DMS 273 (cell line): Measurements from ENCODE around the gene ISG15.

ENCODE experiments used
- DNase-seq: peaks from one replicate; lab custom pipeline; 2025; ENCODE audit not compliant: unreplicated experiment; lab: John Stamatoyannopoulos, UW

Gene ISG15

DNA sequence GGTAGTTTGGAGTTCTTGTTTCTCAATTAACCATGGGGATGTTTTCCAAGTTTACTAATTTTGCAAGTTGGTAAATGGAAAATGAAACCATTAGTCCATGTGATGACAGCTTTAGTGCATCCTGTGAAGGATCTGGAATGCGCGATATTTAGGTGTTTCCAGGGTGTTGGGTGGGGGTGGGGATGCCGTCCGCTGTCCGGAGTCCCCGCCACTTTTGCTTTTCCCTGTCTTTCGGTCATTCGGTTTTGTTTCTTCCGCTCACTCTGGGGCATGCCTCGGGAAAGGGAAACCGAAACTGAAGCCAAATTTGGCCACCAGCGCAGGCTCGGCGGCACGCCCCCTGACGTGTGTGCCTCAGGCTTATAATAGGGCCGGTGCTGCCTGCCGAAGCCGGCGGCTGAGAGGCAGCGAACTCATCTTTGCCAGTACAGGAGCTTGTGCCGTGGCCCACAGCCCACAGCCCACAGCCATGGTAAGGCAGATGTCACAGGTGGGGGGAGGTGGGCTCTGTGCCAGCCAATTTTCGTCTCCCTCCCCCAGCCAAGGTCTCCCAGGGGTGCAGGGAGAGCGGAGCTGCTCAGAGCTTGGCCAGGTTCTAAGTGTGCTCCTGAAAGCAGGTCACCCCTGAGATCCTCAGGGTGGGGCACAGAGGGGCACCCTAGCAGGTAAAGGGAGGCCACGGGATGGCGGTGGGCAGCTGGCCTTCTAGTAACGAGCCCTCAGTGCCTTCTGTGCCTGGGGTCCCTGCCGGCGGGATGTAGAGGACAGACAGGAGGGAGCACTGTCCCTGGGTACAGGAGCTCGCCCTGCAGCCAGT, at the start of gene ISG15:
Gene ISG15 (plus strand): TSS at position 393 of the 817 bp plus-strand sequence. CDS start 77 bp downstream, at position 470.
- peak; percentile 93 for DNase-seq

DNA sequence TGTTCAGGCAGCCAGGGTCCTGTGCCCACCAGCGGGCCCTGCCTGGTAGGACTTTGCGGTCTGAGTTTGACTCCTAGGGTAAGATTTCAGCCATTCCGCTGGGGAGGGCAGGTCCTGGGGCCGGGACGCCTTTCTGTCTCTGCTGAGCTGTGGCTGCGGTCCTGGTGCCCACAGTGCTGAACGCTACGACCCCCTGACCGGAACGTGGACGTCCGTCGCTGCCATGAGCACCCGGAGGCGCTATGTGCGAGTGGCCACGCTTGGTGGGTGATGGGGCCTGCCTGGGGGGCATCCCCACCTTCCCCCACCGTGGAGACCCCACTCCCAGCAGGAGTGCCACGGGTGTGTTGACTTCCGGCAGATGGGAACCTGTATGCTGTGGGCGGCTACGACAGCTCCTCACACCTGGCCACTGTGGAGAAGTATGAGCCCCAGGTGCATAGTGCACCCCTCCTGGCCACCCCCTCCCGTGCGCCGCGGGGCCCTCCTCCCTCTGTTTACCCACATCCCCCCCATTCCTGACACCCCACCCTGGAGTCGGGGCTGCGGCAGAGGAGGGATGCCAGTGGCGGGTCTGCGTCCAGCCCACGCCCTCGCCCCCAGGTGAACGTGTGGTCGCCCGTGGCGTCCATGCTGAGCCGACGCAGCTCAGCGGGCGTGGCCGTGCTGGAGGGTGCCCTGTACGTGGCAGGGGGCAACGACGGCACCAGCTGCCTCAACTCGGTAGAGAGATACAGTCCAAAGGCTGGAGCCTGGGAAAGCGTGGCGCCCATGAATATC, 49.4 kb upstream of the ISG15 start:
- no peak for DNase-seq

DNA sequence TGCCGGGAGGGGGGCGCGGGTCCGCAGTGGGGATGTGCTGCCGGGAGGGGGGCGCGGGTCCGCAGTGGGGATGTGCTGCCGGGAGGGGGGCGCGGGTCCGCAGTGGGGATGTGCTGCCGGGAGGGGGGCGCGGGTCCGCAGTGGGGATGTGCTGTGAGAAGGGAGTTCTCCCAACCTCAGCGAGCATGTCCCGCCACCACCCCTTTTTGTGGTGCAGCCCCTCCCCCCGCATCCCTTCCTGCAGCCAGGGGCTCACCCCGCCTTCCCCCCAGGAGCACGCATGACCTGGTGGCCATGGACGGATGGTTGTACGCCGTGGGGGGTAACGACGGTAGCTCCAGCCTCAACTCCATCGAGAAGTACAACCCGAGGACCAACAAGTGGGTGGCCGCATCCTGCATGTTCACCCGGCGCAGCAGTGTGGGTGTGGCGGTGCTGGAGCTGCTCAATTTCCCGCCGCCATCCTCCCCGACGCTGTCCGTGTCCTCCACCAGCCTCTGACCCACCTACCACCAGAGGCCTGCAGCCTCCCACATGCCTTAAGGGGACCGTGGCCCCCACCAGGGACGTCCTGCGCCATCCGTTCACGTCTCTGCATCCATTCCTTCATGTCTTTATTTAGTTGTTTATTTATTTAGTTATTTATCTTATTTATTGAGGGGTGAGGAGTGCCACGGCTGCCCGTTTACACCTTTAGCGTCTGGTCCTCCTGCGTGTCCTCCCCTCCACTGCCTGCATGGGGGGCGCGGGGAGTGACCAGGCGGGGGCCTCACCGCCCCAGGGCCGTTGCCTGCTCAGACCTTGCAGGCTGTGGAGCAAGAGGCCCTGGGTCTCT, 48.4 kb upstream of the ISG15 start:
- no peak for DNase-seq

DNA sequence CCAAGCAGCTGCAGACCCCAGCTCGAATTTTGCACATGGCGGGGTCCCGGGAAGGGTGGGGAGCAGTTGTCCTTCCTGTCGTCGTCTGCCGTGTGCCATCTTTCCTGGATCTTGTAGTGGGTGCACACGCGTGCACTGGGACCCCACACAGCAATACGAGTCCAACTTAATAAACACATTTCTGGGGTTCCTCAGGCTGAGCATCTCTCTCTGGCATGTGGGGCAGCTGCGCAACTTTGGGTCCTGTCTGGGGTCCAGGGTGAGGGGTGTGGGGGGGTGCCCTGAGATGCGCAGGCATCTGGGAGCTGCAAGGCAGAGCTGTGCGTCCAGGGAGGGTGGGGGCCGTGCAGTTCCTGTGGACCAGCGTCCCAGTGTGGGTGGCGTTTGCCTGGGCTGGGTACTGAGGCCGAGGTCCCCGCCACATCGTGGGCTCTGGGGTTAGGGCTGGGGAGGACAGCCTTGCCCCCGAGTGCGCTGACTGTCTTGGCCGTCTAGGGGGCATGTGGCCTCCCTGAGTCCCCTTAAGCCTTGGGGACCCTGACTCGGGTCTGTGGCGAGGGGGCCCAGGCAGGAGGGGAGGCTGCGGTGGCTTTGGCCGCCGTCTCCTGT, 47.7 kb upstream of the ISG15 start:
- DNase-seq, result no peak

DNA sequence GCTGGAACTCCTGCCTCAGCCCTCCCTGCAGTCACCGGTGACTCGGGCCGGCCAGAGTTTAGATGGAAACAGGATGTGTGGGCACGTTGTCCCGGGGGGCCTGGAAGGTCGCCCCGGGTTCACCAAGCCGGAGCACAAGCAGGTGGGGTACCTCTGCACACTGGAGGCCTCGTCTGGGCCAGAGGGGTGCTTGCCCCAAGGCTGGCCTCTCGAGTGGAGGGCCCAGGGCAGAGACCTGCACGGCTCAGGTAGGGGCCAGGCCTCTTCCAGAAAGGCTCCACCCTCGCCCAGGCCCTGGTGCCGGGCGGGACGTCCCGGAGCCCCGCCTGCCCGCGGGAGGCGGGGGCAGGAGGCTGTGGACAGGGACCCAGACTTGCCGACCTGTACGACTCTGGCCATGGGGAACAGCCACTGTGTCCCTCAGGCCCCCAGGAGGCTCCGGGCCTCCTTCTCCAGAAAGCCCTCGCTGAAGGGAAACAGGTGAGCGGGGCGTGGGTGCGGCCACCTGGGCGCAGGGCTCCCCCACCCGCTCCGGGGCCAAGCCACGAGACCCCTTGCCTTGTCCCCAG, 47.1 kb upstream of the ISG15 start, which contains the start of gene PLEKHN1:
Gene PLEKHN1 (plus strand): TSS at position 348 of the 569 bp plus-strand sequence. CDS start 50 bp downstream, at position 398.
- peak; percentile 52 for DNase-seq

DNA sequence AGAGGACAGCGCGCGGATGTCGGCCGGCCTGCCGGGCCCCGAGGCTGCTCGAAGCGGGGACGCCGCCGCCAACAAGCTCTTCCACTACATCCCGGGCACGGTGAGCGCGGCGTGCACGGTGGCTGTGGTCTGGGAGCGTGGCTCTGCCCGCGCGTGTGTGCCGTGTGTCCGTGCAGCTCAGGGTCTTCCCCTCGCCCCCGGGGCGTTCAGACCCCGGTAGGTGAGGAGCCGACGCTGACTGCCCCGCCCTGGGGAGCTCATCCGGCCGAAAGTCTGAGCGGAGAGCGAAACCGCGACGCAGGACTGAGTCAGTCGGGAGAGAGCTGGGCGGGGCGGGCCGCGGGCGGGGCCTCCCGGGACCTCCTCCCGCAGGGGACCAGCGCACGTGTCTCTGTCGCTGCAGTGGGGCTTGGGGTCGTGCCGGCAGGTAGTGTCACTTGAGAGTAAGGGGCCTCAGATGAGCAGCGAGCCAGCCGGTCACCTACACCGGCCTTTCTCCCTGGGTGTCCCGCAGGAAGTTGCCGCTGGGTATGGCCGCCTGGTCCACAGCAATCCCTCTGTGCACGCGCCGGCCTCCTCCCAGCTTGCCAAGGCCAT, 46.5 kb upstream of the ISG15 start:
- DNase-seq, result peak; percentile 69

DNA sequence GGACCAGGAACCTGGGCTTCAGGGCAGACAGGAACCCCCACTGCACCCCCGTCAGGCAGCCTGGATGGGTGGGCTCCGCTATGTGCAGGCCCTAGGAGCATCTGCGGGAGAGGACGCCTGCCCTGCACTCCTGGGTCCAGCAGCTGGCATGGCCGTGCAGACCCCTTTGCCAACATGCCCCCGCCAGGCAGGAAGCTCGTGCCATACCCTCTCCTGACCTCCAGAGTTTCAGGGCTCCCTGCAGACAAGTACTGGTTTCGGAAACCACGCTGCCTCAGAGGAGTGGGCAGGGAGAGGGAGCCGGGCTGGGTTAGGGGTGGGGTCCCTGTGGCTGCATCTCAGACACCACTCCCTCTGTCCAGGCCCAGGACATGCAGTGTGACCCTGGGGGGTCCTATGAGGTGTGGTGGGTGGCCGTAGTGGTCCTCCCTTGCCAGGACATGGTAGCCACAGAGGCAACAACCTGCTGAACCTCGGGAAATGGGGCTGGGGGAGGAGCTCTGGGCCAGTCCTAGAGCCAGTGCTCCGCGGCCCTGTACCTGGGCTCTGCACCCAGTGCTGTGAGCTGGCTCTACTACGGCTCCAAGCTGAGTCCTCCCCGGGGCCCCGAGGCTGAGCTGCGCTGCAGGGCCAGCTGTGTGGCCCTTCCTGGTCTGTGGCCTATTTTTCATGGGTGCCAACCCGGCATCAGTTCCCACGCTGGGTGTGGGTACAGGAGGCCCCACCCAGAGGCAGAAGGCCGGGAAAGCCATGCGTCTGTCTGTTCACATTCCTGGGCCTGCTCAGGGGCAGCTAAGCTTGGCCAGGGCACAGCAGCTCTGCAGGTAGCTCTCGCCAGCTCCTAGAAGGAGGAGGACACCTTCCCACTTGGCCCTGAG, 45.6 kb upstream of the ISG15 start:
- DNase-seq, result no peak

DNA sequence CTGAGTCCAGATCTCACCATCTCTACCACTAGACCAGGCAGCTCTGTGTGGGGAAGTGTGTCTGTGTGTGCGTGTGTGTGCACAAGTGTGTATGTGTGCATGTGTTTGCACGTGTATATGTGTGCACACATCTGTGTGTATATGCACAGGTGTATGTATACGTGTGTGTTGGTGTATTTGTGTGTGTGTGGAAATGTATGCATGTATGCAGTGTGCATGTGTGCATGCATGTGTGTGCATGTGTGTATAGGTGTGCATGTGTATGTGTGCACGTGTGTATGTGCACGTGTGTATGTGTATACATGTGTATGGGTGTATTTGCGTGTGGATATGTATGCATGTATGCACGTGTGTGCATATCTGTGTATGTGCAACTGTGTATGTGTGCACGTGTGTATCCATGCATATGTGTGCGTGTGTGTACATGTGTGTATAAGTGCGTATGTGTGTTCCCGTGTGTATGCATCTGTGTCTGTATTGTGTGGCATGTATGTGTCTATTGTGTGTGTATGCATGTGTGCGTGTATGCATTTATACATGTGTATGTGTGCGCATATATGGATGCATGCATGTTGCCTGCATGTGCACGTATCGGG, 43.9 kb upstream of the ISG15 start:
- no peak for DNase-seq

DNA sequence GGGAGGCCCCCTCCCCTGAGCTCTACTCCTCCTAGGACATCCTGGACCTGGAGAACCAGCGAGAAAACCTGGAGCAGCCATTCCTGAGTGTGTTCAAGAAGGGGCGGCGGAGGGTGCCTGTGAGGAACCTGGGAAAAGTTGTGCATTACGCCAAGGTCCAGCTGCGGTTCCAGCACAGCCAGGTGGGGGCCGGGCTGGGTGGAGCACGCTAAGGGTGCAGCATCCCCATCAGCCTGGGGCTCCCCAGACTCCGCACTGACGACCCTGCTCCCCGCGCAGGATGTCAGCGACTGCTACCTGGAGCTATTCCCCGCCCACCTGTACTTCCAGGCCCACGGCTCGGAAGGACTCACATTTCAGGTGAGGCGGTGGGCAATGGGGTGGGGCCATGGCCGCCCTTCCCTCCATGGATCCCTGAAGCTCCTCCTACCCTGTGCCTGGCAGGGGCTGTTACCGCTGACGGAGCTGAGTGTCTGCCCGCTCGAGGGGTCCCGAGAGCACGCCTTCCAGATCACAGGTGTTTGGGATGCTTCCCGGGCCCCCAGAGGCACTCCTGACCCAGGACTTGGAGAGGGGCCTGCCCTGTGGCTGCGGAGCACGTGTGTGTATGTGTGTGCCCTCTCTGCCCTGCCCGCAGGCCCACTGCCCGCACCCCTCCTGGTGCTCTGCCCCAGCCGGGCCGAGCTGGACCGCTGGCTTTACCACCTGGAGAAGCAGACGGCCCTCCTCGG, 42.9 kb upstream of the ISG15 start:
- no peak for DNase-seq

DNA sequence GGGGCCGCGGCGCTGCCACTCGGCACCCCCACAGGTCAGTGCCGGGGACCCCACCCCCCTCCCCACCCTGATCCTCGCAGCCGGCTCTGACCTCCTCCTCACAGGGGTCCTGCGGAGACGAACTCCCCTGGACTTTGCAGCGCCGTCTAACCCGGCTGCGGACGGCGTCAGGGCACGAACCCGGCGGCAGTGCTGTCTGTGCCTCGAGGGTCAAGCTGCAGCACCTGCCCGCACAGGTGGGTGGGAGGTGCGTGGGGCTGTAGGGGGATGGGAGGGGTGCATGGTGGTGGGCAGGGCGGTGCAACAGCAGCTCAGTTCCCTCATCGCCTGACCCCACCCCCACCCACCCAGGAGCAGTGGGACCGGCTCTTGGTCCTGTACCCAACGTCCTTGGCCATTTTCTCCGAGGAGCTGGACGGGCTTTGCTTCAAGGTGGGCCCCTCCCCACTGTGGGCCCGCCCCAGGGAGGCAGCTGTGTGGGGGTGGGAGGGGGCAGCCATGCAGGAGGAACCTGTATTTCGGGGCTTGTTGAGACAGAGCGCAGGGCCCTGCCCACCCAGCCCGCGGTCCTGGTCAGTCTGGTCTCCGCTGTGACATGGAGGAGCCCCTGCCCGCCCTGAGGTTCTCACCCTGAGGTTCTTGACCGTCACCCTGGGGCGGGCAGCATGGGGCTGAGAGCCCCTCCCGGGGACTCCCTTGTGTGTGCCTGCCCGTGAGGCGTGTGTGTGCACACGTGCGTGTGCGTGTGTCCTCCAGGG, 42.1 kb upstream of the ISG15 start:
- DNase-seq, result no peak

DNA sequence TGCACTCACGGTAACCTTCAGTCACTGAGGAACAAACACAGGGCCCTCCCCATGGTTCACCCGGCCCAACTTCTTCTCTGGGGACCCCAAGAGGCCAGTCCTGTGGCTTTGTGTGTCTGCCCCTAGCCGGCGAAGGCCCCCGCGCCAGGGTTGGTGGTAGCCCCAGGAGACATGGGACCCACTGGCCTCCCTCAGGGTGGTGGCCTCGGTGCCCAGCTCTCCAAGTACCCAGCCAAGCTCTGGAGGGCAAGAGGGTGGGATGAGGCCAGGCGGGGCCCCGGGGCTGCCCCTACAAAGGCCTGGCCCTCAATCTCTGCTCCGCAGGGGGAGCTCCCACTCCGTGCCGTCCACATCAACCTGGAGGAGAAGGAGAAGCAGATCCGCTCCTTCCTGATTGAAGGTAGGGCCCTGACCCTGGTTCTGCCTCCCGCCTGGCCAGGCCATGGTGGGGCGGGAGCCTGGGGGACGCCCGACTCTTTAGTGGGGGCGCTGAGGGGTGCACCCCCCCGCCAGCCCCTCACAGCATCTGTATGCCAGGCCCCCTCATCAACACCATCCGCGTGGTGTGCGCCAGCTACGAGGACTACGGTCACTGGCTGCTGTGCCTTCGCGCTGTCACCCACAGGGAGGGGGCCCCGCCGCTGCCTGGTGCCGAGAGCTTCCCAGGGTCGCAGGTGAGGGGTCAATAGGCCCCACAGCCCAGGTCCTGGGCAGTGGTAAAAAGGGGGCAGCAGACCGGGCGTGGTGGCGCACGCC, 41.4 kb upstream of the ISG15 start:
- no peak for DNase-seq

DNA sequence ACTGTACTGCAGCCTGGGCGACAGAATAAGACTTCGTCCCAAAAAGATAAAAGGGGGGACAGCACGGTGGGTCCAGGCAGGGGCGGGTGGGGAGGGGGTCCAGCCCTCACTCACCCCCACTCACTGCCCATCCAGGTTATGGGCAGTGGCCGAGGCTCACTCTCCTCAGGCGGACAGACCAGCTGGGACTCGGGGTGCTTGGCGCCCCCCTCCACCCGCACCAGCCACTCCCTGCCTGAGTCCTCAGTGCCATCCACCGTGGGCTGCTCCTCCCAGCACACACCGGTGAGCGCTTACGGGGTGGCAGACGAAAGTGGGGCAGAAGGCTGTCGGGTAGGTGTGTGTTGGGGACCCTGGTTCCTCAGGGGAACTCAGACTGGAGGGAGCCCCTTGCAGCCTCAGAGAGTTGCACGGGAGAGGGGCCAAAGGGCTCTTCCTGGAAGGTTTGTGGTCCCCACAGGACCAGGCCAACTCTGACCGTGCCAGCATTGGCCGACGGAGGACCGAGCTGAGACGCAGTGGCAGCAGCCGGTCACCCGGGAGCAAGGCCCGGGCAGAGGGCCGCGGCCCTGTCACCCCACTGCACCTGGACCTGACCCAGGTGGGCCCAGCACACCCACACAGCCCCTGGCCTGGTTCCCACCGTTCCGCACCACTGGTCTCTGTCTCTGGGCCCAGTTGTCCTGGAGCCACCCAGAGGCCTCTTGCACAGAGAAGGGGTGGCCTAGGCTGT, 40.4 kb upstream of the ISG15 start:
- DNase-seq, result no peak

DNA sequence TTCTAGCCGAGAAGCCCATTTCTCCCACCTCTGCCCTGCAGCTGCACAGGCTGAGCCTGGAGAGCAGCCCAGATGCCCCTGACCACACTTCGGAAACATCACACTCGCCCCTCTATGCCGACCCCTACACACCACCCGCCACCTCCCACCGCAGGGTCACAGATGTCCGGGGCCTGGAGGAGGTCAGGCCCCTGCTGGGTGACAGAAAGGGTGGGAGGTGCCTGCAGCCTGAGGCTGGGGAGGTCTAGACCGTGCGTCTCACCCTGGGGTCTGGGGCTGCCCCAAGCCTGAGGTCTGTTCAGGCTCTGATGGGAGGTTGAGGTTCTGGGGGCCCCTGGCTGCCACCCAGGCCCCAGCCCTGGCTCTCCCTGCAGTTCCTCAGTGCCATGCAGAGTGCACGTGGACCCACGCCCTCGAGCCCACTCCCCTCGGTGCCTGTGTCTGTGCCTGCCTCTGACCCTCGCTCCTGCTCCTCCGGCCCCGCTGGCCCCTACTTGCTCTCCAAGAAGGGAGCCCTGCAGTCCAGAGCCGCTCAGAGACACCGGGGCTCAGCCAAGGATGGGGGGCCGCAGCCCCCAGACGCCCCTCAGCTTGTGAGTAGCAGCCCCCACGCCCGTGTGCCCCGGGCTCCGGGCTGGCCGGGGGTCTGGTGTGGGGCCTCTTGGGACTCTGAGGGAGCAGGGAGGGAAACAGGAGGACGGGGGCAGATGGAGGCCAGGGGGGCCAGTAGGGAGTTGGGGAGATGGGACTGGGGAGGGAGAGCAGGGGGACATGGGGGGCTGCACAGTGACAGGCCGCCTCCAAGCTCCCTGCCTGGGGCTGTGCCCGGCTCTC, 39.6 kb upstream of the ISG15 start:
- no peak for DNase-seq

DNA sequence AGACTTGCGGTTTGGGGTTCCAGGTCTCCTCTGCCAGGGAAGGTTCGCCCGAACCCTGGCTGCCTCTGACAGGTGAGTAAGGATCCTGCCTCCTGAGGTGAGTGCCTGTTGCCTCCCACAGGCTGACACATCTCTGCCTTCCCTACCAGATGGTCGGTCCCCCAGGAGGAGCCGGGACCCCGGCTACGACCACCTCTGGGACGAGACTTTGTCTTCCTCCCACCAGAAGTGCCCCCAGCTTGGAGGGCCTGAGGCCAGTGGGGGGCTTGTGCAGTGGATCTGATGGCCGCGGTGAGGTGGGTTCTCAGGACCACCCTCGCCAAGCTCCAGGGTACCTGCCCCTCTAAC, 39.0 kb upstream of the ISG15 start:
- DNase-seq, result no peak

DNA sequence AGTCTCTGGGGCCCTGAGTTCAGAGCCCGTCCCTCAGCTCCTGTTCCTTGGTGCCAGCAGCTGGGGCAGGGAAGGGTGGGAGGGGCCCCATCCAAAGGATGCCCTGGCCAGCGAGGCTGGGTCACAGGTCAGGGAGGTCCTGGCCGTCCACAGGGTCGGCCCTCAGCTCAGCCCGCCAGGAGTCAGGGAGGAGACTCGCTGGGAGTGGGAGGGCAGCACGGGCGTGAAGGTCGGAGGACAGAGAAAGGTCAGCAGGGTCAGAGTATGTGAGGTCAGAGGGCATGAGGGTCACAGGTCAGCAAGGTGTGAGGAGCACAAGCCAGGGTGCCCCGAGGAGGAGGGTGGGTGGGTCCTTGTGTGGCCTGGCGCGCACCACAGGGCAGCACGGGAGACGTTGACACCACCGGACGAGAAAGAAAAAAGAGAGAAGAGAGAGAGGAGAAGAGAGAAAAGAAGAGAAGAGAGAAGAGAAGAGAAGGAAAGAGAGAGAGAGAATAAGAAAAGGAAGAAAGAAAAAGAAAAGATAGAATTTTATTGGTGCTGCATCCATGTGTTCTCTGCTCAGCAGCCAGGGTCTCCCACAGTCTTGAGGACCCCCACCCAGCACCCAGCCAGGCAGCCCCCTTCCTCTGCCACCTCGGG, 38.5 kb upstream of the ISG15 start:
- no peak for DNase-seq
